Kidney epithelial cell (primary cell): Measurements from ENCODE around the gene SUCLG1. TPM values are rescaled to one million over a fixed set of nuclear protein-coding genes. Genes with fewer than 3 reads are reported as not detected.
A peak's percentile ranks its signal among the peaks of the same experiment; 100 is the strongest.

ENCODE experiments used
- DNase-seq: peaks from one replicate; pipeline ENCODE4 v3.0.0-alpha.2; 2010; ENCODE audit warnings: low read depth
- H3K27me3 ChIP-seq: 2 replicates; pipeline ENCODE4 v1.6.0; 2011; ENCODE audit warnings: low read length; ENCODE audit not compliant: control insufficient read depth, insufficient read depth
- H3K36me3 ChIP-seq: 2 replicates; pipeline ENCODE4 v1.5.1; 2011; ENCODE audit warnings: low read length; ENCODE audit not compliant: control insufficient read depth, insufficient read depth
- H3K4me3 ChIP-seq: 2 replicates; pipeline ENCODE4 v1.5.1; 2011; ENCODE audit warnings: low read depth, mild to moderate bottlenecking, control low read depth, low read length
- CTCF ChIP-seq: IDR thresholded peaks from 2 replicates; pipeline ENCODE4 v1.5.1; 2011; ENCODE audit warnings: mild to moderate bottlenecking, moderate library complexity, low read length, control low read depth, inconsistent platforms; ENCODE audit not compliant: insufficient read depth, poor library complexity, severe bottlenecking
- total RNA-seq: library from RNA; depleted of rRNA; stranded (reverse); fragments of >200 nt; gene quantifications from 2 replicates; pipeline ENCODE4 v1.2.3, GENCODE V29; 2015

The SUCLG1 gene
- total RNA-seq, 1 donor from 2014 or later: 54.4 TPM

DNA sequence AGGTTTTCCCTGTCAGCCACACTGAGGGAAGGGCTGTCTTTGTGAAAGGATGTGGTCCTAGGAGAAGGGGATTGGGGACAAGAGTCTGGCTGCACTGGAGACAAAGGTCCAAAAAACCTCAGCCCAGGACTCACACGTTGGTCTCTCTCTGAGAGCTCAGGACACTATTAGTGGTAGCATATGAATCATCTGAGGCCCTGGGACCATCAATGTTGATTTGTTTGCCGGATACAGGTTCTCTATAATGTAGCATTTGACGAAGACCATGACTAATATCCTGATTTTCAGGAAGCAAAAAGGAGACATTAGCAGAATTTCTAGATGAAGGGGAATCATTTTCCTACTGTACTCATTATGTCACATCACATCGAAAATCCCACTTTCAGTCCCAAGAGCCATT is 35.0 kb upstream of the SUCLG1 start:
- no peak for TF ChIP-seq CTCF
- DNase-seq: no peak
- H3K4me3 ChIP-seq: no peak overlapping the region
- H3K27me3 ChIP-seq: no peaks in the 10 kb centered on the region
- H3K36me3 ChIP-seq: no peaks in the 10 kb centered on the region

GRCh38 chr2:84493514-84493913 is 34.4 kb upstream of the SUCLG1 start:
- no peaks in the 10 kb centered on the region for H3K36me3 ChIP-seq
- H3K27me3 ChIP-seq: no peaks in the 10 kb centered on the region
- no peak for DNase-seq
- no peak for TF ChIP-seq CTCF
- H3K4me3 ChIP-seq: no peak overlapping the region

DNA sequence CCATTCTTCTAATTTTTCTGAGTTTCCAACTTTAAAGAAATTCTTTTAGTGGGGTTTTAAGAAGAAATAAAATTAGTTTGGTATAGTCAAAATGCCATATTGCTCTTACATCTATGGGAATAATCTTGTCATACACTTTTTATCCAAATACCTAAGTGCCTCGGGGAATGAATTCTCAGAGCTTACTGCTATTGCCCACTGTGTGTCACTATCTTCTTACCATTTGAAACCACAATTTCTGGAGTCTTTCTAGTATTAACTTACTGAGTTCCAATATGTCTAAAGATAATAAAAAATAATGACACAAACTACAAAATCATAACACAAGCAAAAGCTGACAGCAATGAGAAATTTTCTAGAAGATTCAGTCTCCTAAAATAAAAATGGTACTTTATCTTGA is 33.5 kb upstream of the SUCLG1 start:
- DNase-seq: no peak
- Histone ChIP-seq H3K4me3 (no peak overlapping the region), H3K27me3 (no peaks in the 10 kb centered on the region), H3K36me3 (no peaks in the 10 kb centered on the region)
- TF ChIP-seq CTCF: peak; percentile 6

DNA sequence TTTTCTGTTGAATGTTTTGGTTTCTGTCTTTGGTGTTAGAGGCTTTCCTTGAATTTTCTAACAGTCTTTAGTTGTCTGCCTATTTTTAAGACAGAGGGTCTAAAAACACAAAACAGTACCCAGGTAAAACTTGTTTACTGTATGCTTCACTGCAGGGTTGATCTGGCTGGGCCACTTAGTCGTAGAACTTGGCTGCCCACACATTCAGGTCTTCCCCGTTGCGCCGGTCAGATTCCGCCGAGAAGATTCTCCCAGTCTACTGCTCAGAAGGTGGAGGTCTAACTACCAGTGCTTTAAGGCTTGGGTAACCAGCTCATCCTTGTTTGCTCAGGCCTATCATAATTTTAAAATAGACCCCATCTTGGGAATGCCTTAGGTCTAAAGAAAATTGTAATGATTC is 32.7 kb upstream of the SUCLG1 start:
- no peak overlapping the region for H3K4me3 ChIP-seq
- DNase-seq: no peak

GRCh38 chr2:84491256-84491655 is 32.2 kb upstream of the SUCLG1 start:
- Histone ChIP-seq H3K4me3 (no peak overlapping the region), H3K27me3 (no peaks in the 10 kb centered on the region), H3K36me3 (no peaks in the 10 kb centered on the region)
- no peak for DNase-seq
- no peak for TF ChIP-seq CTCF

More for the DNA sequence above, 32.7 kb upstream of the SUCLG1 start:
- no peak for TF ChIP-seq CTCF
- Histone ChIP-seq H3K27me3 (no peaks in the 10 kb centered on the region), H3K36me3 (no peaks in the 10 kb centered on the region)

DNA sequence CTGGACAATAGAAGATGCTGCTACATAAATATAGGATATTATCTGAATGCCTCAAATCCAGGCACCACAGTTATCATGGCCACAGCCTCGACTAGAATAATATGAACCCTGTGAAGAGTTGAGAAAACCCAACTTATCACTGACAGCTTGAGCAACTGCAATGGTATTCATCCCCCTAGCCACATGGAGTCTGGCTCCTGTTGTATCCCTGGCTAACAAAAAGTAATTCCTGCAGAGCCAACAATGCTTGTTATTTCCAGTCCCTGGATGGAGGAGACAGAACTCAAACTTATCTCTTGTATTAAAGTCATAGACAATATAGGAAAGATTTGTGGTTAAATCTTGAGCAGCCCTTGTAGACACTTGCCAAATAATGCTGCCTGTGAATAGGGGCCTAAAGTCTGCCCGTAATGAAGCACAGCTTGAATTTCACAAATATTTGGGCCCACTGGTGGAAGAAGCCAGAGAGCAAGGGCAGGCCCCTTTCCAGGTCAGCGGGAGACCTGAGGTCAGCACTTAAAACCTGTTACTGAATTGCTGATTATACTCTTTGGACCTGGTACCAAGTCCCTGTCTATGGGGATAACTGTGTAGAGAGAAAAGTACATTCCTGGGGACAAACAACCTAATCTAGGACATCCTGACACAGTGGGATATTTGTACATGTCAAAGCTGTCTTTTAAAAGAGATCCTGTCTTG is 28.4 kb upstream of the SUCLG1 start:
- no peak for DNase-seq
- H3K4me3 ChIP-seq: no peak overlapping the region
- no peaks in the 10 kb centered on the region for H3K36me3 ChIP-seq
- no peaks in the 10 kb centered on the region for H3K27me3 ChIP-seq
- TF ChIP-seq CTCF: no peak
